Inflammatory macrophage (primary cell): ENCODE results near the gene C2CD4A.

ENCODE experiments used
- DNase-seq, 2 donors: peaks; one replicate each; pipeline ENCODE4 v3.0.0-alpha.2; 2020 to 2022

C2CD4A gene

GRCh38 chr15:62060113-62060895, 6.5 kb upstream of the C2CD4A start, which contains the start of gene VPS13C:
VPS13C (minus strand) TSS chr15:62060447; CDS start chr15:62060374, 73 bp downstream.
- peak; percentile 98 for DNase-seq

- DNase-seq: no peak
These were observed 5.9 kb upstream of the C2CD4A start for GRCh38 chr15:62060896-62061280.

GRCh38 chr15:62063825-62064635, 2.7 kb upstream of the C2CD4A start:
- DNase-seq: no peak

DNA sequence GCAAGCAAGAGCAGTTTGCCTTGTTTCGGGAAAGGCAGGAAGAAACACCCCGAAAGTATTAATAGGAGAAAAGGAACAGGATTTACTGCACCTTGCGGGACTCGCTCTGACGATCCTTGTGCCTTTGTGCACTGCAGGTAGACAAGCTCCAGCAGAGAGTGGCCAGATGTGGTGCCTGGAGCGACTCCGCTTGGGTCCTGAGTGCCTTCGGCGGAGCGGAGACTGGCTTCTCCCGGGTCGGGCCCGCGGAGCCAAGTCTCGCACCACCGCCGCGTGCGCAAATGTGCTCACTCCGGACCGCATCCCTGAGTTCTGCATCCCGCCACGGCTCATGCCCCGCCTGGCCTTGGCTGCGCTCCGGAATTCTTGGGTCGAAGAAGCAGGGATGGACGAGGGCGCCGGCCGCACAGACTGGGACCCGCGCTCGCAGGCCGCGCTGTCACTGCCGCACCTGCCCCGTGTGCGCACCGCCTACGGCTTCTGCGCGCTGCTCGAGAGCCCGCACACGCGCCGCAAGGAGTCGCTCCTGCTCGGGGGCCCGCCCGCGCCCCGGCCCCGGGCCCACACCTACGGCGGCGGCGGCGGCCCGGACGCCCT, 769 bp downstream of the C2CD4A start:
- DNase-seq: no peak

DNA sequence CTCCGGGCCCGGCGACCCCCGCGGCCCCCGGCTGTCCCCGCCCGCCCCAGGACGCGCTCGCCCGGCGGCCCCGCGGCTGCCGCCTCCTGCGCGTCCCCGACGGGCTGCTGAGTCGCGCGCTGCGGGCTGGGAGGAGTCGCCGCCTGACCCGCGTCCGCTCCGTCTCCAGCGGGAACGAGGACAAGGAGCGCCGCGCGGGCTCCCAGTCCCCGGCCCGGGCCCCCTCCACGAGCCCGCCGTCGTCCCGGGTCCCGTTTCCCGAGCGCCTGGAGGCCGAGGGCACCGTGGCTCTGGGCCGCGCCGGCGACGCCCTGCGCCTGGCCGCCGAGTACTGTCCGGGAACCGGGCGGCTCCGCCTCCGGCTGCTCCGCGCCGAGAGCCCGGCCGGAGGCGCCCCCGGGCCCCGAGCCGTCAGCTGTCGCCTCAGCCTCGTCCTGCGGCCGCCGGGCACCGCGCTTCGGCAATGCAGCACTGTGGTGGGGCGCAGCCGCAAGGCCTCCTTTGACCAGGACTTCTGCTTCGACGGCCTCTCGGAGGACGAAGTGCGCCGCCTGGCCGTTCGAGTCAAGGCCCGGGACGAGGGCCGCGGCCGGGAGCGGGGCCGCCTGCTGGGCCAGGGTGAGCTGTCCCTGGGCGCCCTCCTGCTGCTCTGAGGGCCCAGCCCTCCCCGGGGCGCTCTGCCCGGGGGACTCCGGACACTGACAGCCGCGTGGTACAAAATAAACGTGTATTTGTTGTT, 1.5 kb downstream of the C2CD4A start:
- DNase-seq: peak; percentile 65 to 75

- no peak for DNase-seq
These were observed 2.0 kb downstream of the C2CD4A start for GRCh38 chr15:62068810-62069167.

DNA sequence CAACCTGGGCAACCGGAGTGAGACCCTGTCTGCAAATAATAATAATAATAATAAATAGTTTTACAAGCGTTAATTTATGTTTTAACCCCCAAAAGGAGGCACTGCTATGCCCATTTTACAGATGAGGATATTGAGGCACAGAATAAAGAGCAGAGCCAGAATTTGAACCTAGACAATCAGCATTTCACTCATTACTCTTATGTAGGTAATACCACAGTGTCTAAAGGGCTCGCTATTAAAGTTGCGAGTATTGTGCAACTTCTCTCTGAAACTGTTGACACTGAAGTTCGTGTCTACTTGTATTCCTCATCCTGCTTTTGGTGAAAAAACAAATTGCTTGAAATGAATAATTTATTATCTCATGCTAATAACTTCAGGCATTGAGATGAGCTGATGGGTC, 2.8 kb downstream of the C2CD4A start:
- no peak for DNase-seq

GRCh38 chr15:62071711-62072308, 5.0 kb downstream of the C2CD4A start:
- peak; percentile 36 to 68 for DNase-seq

GRCh38 chr15:62075595-62076277, 9.0 kb downstream of the C2CD4A start:
- DNase-seq: no peak

DNA sequence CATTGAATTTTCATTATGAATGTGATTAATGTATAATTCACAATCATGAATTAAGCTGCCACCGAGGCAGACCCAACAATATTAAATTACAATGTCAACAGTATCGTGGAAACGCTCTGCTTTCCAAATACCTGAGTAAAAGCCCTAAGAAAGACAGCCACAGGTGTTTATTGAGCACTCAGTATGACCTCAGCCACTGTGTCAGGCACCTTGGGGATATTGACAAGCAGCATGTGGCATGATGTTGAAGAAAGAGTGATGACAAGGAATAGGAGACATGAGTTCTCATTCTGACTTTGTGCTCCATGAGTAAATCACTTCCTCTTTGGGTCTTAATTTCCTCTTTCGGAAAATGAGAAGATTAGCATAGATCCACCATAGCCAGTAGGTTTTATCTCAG, 12.8 kb downstream of the C2CD4A start:
- peak in 1 of 2 donors; percentile 21 for DNase-seq

- DNase-seq: no peak
These were observed 16.7 kb downstream of the C2CD4A start for GRCh38 chr15:62083194-62084154.

DNA sequence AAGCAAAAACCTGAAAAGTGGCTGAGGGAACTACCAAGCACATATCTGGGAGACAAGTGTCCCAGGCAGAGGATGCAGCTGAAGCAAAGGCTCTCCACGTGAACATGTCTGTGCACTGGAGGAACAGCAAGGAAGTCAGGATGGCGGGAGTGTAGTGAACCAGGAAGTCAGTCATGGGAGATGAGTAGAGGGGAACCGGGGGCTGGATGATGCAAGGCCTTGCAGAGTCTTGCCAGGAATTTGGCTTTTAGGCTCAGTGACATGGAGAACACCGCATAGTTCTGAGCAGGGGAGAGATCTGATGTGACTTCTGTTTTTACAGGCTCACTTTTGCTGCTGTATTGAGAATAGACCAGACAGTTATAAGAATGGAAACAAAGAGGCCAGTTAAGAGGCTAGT, 19.0 kb downstream of the C2CD4A start:
- DNase-seq: peak; percentile 43 to 50

DNA sequence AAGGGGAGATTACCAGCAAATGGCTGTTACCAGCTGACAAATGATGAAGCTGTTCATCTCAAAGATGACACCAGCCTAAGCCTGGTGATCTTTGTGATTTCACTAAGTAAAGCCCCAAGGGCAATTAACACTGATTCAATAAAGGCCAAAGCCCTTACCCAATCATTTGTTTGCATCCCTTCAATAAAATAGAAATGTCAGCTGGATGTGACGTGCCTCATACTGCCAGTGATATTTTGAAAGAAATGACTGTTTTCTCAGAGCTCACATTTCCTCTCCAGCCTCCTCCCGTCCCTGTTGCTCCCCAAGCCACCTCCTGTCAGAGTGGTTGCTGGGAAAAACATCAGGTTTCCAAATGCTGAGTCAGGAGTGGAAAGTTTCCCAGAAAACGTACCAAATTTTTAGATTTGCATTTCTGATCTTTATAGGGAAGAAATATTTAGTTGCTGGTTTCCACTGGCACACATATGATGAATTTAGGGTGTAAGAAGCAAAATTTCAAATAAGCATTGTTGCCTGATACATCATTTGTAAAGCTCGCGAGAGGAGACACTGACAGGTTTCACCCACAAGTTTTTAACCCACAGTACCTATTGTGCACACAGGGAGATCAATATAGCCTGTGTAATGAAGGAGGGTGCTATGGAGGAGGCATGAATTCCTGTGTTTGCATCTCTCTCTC, 21.0 kb downstream of the C2CD4A start:
- no peak for DNase-seq

- no peak for DNase-seq
These were observed 21.5 kb downstream of the C2CD4A start for GRCh38 chr15:62088353-62088693.

GRCh38 chr15:62089616-62090015, 22.8 kb downstream of the C2CD4A start:
- no peak for DNase-seq

GRCh38 chr15:62090988-62091387, 24.2 kb downstream of the C2CD4A start:
- no peak for DNase-seq

GRCh38 chr15:62093809-62094208, 27.0 kb downstream of the C2CD4A start:
- DNase-seq: no peak

- DNase-seq: no peak
These were observed 27.6 kb downstream of the C2CD4A start for GRCh38 chr15:62094388-62094787.

DNA sequence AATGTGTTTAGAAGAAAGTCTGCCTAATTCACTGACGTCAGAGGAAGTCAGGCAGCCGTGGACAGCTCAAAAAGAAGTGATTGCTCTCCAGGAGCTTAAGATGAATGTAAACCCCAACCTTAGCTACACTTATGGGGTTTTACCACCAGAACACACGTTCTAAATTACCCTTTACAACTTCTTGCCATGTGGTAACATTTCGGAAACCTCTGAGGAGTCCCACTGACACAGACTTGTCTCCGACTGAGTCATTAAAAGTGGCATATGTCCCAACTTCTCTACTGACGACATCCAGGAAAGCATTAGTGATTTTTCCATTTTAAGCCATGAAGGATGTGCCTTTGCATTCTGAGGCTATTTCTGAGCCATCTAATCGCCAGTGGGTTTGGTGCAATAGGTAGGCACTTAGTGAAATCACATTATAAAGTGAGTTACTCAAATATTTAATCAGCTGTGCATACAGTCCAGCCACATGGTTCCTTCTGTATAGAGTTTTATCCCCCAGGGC, 32.4 kb downstream of the C2CD4A start:
- no peak for DNase-seq

- DNase-seq: no peak
These were observed 36.7 kb downstream of the C2CD4A start for GRCh38 chr15:62103431-62103830.
